Transverse colon (tissue), 4 donors: Measurements from ENCODE around the gene LGI2.

Experiments
- POLR2A ChIP-seq: fragments of 450-650 bp; IDR thresholded peaks from one replicate; pipeline ENCODE4 v1.6.1; 2016; ENCODE audit warnings: antibody characterized with exemption, mild to moderate bottlenecking, moderate library complexity
- POLR2AphosphoS5 ChIP-seq, 3 donors: sonication (generic); formaldehyde crosslinking; IDR thresholded peaks; one replicate each; pipeline ENCODE4 v1.6.1; 2016; ENCODE audit warnings: antibody characterized with exemption in 3 of 3
- TF ChIP-seq, protein P1 (sequence below), 5 experiments: fragments of 200-600 bp in 3 of 5; fragments of 450-650 bp in 2 of 5; sonication (generic) in 3 of 5; IDR thresholded peaks; 1 replicate in 2 of 5; 2 replicates in 3 of 5; pipeline ENCODE4 v1.5.1; 2016 to 2017; ENCODE audit warnings: antibody characterized with exemption in 5 of 5, inconsistent platforms in 3 of 5, mild to moderate bottlenecking in 2 of 5, moderate library complexity in 1 of 5

DNA sequence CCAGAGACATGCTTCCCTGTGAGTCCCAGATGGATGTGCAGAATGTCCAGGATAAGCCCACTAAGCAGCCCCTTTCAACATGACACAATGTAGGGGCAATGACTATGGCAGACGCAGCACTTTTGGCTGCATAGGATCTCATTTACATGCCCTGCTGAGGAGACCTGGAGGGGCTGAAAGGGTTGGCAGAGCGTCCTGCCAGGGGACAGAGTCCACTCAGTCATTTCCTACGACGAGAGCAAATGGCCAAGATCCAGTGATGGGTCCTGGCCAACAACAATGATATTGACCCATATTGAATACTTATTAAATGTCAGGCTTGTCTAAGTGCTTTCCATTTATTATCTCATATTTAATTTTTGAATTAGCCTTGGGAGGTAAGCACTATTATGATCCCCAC is 41.4 kb downstream of the LGI2 start:
- no peak for TF ChIP-seq POLR2AphosphoS5 (IDR thresholded peaks at IDR 0.05)
- TF ChIP-seq, protein P1, sequence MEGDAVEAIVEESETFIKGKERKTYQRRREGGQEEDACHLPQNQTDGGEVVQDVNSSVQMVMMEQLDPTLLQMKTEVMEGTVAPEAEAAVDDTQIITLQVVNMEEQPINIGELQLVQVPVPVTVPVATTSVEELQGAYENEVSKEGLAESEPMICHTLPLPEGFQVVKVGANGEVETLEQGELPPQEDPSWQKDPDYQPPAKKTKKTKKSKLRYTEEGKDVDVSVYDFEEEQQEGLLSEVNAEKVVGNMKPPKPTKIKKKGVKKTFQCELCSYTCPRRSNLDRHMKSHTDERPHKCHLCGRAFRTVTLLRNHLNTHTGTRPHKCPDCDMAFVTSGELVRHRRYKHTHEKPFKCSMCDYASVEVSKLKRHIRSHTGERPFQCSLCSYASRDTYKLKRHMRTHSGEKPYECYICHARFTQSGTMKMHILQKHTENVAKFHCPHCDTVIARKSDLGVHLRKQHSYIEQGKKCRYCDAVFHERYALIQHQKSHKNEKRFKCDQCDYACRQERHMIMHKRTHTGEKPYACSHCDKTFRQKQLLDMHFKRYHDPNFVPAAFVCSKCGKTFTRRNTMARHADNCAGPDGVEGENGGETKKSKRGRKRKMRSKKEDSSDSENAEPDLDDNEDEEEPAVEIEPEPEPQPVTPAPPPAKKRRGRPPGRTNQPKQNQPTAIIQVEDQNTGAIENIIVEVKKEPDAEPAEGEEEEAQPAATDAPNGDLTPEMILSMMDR (IDR thresholded peaks at IDR 0.05), result no peak
- no peak for TF ChIP-seq POLR2A
